ENCODE measurements around the gene ZNF415.

DNA sequence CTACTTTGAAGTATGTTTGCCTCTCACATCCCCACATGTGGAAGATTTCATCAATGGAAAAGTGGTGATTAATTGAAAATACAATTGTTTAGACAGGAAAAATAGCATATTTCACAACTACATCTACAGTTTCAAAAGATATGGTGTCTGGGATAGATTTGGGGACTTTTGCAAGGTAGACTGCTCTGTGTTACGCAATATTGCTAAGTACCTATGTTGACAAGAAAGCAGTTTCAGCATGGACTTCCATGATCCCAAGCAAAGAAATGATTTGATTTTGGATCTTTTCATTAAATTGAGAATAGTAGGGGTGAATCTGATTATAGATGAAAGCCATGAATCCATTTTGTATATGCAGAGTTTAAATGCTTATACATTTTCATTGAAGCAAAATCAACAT, 40.0 kb downstream of the ZNF415 start:
- no peak for TF ChIP-seq POLR2A (IDR thresholded peaks at IDR 0.05)
- TF ChIP-seq, protein P1, sequence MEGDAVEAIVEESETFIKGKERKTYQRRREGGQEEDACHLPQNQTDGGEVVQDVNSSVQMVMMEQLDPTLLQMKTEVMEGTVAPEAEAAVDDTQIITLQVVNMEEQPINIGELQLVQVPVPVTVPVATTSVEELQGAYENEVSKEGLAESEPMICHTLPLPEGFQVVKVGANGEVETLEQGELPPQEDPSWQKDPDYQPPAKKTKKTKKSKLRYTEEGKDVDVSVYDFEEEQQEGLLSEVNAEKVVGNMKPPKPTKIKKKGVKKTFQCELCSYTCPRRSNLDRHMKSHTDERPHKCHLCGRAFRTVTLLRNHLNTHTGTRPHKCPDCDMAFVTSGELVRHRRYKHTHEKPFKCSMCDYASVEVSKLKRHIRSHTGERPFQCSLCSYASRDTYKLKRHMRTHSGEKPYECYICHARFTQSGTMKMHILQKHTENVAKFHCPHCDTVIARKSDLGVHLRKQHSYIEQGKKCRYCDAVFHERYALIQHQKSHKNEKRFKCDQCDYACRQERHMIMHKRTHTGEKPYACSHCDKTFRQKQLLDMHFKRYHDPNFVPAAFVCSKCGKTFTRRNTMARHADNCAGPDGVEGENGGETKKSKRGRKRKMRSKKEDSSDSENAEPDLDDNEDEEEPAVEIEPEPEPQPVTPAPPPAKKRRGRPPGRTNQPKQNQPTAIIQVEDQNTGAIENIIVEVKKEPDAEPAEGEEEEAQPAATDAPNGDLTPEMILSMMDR (IDR thresholded peaks at IDR 0.05) = no peak
